C4-2B (cell line): ENCODE measurements around the gene CCDC27.

ENCODE experiments used
- H3K27ac ChIP-seq: fragments of 450-650 bp; 2 replicates; pipeline ENCODE4 v1.5.1; 2017
- ZFX ChIP-seq: fragments of 450-650 bp; IDR thresholded peaks from 2 replicates; pipeline ENCODE4 v1.6.1; 2017
- TF ChIP-seq, protein P1 (sequence below): fragments of 450-650 bp; conservative IDR thresholded peaks from 2 replicates; pipeline ENCODE4 v1.5.1; 2017; ENCODE audit warnings: mild to moderate bottlenecking

CCDC27 gene

DNA sequence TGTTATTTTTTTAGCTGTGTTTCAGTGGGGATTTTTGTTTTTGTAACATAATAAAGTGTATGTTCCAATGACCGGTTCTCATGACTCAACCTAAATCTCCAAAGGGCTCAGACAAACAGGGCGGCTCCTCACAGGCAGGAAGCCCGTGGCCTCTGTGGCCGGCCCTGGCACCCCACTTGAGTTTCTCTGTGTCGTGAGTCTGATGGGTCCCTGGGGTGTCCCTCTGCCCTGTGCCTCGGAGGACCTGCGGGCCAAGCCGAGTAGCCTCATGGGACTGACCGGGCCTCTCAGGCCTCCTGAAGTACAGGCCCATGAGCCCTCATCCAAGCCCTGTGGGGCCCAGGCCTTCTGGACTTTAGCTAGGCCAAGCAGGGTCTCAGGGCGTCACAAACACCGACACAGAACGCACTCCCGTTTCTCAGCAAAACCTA, 16.1 kb upstream of the CCDC27 start:
- TF ChIP-seq, protein P1, sequence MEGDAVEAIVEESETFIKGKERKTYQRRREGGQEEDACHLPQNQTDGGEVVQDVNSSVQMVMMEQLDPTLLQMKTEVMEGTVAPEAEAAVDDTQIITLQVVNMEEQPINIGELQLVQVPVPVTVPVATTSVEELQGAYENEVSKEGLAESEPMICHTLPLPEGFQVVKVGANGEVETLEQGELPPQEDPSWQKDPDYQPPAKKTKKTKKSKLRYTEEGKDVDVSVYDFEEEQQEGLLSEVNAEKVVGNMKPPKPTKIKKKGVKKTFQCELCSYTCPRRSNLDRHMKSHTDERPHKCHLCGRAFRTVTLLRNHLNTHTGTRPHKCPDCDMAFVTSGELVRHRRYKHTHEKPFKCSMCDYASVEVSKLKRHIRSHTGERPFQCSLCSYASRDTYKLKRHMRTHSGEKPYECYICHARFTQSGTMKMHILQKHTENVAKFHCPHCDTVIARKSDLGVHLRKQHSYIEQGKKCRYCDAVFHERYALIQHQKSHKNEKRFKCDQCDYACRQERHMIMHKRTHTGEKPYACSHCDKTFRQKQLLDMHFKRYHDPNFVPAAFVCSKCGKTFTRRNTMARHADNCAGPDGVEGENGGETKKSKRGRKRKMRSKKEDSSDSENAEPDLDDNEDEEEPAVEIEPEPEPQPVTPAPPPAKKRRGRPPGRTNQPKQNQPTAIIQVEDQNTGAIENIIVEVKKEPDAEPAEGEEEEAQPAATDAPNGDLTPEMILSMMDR = no peak
- no peak for TF ChIP-seq ZFX
- H3K27ac ChIP-seq = no peak overlapping the region

DNA sequence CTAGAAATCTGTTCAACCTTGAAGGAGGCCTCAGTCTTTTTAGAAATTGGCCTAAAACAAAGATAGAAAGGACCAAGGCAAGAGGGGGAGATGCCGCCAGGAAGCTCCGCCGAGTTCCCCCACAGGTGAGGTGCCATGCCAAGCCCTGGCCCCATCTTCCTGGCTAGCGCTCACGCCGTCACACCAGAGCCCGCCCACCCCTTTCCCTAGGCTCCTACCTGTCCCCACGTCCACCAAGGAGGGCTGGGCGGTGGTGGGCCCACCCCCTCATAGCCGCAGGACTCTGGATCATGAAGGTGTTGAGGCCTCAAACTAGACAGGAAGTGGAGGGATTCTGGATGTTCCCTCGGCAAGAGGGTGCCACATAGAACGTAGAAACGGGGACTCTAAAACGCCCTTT, 15.5 kb upstream of the CCDC27 start:
- no peak overlapping the region for H3K27ac ChIP-seq
- TF ChIP-seq ZFX = no peak
- TF ChIP-seq, protein P1 = no peak

- TF ChIP-seq, protein P1 = no peak
- TF ChIP-seq ZFX = no peak
These were observed 13.3 kb upstream of the CCDC27 start for GRCh38 chr1:3738943-3739342.

DNA sequence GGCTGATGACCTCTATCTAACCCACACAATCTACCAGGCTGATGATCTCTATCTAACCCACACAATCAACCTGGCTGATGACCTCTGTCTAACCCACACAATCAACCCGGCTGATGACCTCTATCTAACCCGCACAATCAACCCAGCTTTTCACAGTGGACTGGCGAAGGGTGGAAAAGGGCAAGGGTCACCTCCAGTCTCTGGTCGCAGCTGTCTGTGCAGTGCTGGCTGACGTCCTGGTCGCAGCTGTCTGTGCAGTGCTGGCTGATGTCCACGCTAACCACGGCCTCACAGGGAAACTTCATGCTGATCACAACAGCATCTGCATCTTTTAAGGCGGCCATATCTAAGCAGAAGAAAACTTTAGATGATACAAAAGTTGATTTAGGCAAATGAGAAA, 12.2 kb upstream of the CCDC27 start:
- TF ChIP-seq ZFX = no peak
- TF ChIP-seq, protein P1 = no peak
- H3K27ac ChIP-seq = no peak overlapping the region

More at GRCh38 chr1:3738943-3739342, 13.3 kb upstream of the CCDC27 start:
- H3K27ac ChIP-seq = no peak overlapping the region

- no peak overlapping the region for H3K27ac ChIP-seq
- TF ChIP-seq ZFX = no peak
- TF ChIP-seq, protein P1 = no peak
These were observed 11.5 kb upstream of the CCDC27 start for GRCh38 chr1:3740752-3741151.

DNA sequence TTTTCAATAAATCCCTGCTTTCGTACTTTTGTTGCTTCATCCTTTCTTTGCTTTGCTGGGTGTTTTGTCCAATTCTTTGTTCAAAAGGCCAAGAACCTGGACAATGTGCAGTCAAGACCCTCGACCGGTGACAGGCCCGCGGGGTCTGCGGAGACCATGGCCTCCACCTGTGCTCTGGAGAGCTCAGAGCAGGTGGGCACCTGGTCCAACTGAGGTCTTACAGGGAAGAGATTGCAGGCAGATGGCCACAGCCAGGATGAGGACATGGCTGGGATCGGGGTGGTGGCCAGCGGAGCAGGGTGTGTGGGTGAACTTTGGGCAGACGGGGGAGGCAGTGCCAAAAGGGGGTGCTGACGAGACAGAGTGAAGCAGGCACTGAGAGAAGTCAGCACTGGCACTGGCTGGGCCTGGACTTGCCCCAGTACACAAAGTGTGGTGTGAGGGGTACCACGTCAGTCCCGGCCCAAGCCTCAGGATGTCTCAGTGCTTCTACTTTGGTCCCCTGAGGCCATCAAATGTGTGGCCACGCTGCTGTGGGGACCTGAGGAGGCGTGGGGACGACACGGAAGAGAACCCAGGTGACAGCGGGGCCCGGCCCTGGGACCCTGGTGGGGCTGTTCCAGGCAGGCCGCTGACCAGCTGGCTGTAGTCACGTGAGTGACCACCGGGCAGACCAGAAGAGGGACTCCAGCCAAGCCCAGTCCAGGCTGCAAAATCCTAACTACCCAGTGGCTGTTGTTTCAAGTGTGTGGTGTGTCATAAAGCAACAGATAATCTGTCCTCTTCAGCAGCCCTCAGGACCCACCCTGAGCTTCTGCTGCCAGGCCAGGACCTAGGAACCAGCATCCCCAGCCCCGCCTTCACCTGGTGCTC, 10.4 kb upstream of the CCDC27 start:
- no peak for TF ChIP-seq ZFX
- TF ChIP-seq, protein P1 = no peak
- H3K27ac ChIP-seq = no peak overlapping the region

DNA sequence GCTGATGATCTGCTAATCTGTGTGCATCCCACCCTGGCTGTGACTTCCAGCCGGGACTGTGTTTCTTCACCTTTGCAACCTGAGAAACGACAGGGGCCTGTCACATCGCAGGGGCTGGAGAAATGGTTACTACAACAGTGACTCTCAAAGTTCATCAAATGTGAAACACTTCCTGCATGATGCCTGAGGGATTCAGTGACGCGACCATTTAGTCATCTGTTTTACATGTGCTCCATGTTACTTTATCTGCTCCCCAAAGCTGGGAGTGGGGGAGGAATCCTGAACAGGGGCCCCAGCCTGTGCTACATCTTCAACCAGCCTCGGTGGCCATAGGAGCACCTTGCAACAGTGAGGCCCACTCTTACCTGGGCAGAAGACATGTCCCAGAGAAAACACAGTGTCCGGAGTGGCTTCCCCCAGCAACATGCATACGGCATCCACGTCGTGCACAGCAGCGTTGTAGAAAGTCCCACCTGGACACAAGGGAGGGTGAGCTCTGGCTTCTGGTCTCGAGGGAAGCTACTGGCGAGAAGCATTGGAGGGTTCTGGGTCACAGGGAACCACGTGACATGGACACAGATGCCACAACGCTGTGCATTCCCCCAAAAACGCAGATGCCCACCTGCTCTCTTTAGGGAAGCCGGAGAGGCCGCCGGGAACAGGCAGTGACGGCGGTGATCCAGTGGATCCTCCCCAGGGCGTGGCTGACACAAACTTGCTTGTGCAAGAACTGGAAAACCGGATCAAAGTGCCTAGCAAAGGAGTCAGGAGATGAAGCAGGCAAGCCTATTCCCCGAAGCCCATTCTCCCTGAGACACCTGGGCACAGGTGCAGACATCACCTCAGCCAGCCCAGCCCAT, 9.6 kb upstream of the CCDC27 start:
- H3K27ac ChIP-seq = no peak overlapping the region
- TF ChIP-seq, protein P1 = no peak
- no peak for TF ChIP-seq ZFX
